Common myeloid progenitor, CD34-positive (primary cell): ENCODE data around the gene EFCAB12.

Source experiments
- CTCF ChIA-PET: fragments of 350-600 bp; sonication (Branson Sonifier 250); formaldehyde crosslinking; loops from one replicate; lab custom pipeline; 2021; ENCODE audit warnings: antibody characterized with exemption; lab: Charles Lee
- POLR2A ChIA-PET: fragments of 350-600 bp; sonication (Branson Sonifier 250); formaldehyde crosslinking; loops from one replicate; lab custom pipeline; 2021; ENCODE audit warnings: antibody characterized with exemption; lab: Charles Lee
- DNase-seq, 3 donors: peaks; one replicate each; pipeline versions ENCODE4 v3.0.0 to v3.0.0-alpha.2; 2013
- H3K27ac ChIP-seq, 2 experiments: 1 replicate in 1 of 2; 2 replicates in 1 of 2; pipeline ENCODE4 v1.7.0; 2013; ENCODE audit warnings: inconsistent platforms in 2 of 2, low read length in 2 of 2, mild to moderate bottlenecking in 2 of 2, low read depth in 1 of 2, moderate library complexity in 1 of 2; ENCODE audit not compliant: severe bottlenecking in 2 of 2, insufficient read depth in 1 of 2, poor library complexity in 1 of 2
- H3K27me3 ChIP-seq, 5 experiments: replicated peaks in 2 of 5; 1 replicate in 3 of 5; 2 replicates in 2 of 5; pipeline versions ENCODE4 v1.6.1 to v1.7.0; 2013; ENCODE audit warnings: low read length in 4 of 5, mild to moderate bottlenecking in 2 of 5, moderate library complexity in 2 of 5, inconsistent platforms in 1 of 5; ENCODE audit not compliant: insufficient read depth in 5 of 5, control insufficient read depth in 4 of 5
- H3K36me3 ChIP-seq, 4 experiments: 1 replicate in 2 of 4; 2 replicates in 2 of 4; pipeline versions ENCODE4 v1.6.1 to v1.7.0; 2013; ENCODE audit warnings: low read length in 3 of 4, control low read depth in 1 of 4, mild to moderate bottlenecking in 1 of 4; ENCODE audit not compliant: control insufficient read depth in 4 of 4, insufficient read depth in 4 of 4
- H3K4me1 ChIP-seq, 4 experiments: 1 replicate in 3 of 4; 2 replicates in 1 of 4; pipeline versions ENCODE4 v1.6.1 to v1.7.1; 2013; ENCODE audit warnings: low read length in 3 of 4, mild to moderate bottlenecking in 3 of 4, control low read depth in 1 of 4, inconsistent platforms in 1 of 4, moderate library complexity in 1 of 4; ENCODE audit not compliant: control insufficient read depth in 4 of 4, insufficient read depth in 4 of 4; ENCODE audit errors: control extremely low read depth in 1 of 4
- H3K4me3 ChIP-seq, 7 experiments: 1 replicate in 4 of 7; 2 replicates in 3 of 7; pipeline versions ENCODE4 v1.5.1 to v1.7.0; 2013; ENCODE audit warnings: mild to moderate bottlenecking in 7 of 7, low read length in 6 of 7, moderate library complexity in 6 of 7, inconsistent platforms in 2 of 7, low read depth in 2 of 7, control low read depth in 1 of 7; ENCODE audit not compliant: insufficient read depth in 4 of 7, control insufficient read depth in 1 of 7; ENCODE audit errors: extremely low read depth in 1 of 7
- H3K9me3 ChIP-seq, 5 experiments: 1 replicate in 4 of 5; 2 replicates in 1 of 5; pipeline versions ENCODE4 v1.6.1 to v1.7.1; 2013; ENCODE audit warnings: low read length in 4 of 5, mild to moderate bottlenecking in 2 of 5, inconsistent platforms in 1 of 5, low read depth in 1 of 5, moderate library complexity in 1 of 5; ENCODE audit not compliant: control insufficient read depth in 4 of 5, insufficient read depth in 2 of 5; ENCODE audit errors: control extremely low read depth in 1 of 5
- WGBS: methylation state at CpG from one replicate; pipeline ENCODE4 v1.1.5; 2013; ENCODE audit not compliant: insufficient coverage; 5-methylcytosine and 5-hydroxymethylcytosine counted together

EFCAB12 gene

DNA sequence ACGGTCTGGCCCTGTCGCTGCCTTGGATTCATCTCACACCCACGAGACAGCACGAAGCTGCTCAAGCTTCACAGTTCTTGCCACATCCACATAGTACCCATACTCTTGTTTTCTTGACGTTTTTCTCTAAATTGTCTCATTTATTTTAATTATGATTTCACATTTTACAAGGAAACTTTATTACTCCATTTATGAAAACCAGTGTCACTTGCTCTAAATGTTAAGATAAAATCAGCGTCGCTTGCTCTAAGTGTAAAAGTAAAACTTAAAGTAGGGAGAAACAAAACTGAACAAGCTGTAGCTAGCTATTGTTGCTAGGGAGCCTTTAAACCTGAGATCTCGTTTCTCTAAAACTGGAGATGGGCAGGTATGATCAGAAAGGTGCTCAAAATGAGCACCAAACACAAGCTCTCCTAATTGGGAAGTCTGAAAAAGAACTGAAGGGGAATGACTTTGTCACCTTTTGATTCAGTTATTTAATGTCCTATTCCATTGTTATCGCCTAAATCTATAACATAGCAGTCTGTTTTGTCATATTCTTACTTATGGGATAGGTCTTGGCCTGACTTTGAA is 12.3 kb upstream of the EFCAB12 start:
- Histone ChIP-seq H3K4me3 (peak overlapping the region; percentile 58 to 98 (median 96)), H3K36me3 (peaks cover 7 to 19% (median 13%) of the 10 kb centered on the region in 4 experiments), H3K9me3 (no peaks in the 10 kb centered on the region), H3K27ac (peak overlapping the region; percentile 83 to 90), H3K4me1 (peaks cover 32 to 55% (median 43%) of the 10 kb centered on the region in 4 experiments), H3K27me3 (no peaks in the 10 kb centered on the region)
- ChIA-PET CTCF (interaction anchor here (1.4 to 2.3 kb wide), 3 partner anchors 10 to 137 kb away, joined by 3 to 7 read pairs (median 4); no protein-coding TSS in a partner anchor), POLR2A (interaction anchor here (1.4 to 1.9 kb wide), 4 partner anchors 13 to 124 kb away, joined by 3 to 15 read pairs (median 6); partner anchors contain the start of gene EFCAB12)
- 0% methylated on average over 4 of the region's 9 CpGs for WGBS
- no peak for DNase-seq

DNA sequence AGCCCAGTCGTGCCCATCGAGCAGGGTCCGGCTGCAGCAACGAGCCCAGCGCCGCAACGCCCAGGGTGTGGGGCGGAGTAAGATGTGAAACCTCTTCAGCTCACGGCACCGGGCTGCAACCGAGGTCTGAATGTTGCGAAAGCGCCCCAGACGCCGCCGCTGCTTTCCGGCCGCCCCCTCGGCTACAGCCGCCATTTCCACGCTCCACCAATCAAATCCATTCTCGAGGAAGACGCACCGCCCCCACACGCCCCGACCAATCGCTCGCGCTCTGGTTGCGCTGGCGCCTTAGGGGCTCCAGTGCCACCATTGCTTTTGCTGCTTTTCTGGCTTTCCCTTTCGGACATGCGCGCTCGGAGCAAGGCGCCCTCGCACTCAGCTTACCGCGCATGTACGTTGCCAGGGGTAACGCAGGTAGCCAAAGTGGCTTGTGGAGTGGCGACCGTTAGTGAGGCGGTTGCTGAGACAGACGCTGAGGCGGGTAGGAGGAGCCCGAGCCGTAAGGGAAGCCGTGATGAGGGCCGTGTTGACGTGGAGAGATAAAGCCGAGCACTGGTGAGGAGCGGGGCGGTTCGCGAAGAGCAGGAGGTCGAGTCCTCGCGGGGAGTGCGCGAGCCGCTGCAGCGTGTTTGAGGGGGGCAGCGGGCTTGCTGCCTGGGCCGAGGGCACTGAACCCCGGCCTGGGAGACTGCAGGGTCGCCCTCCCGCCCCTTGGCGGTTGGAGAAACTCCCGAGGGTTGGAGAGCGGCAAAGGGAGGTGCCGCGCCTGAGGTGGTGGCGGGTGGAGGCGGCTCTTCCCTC is 11.6 kb upstream of the EFCAB12 start, which contains the start of the genes IFT122 and MBD4:
IFT122 (plus strand) TSS at position 408 of the 801 bp plus-strand sequence; CDS start at position 515, 107 bp downstream.
MBD4 (minus strand) TSS at position 132 of the 801 bp plus-strand sequence; CDS start at position 17, 115 bp downstream.
- peak within 1 kb of the TSS; percentile 85 to 92 for H3K27ac ChIP-seq
- CTCF ChIA-PET, result interaction anchor here (1.3 to 2.3 kb wide), 5 partner anchors 9 to 137 kb away, joined by 3 to 7 read pairs (median 4); partner anchors contain the start of gene EFCAB12
- peak; percentile 99 to 100 (median 100) for DNase-seq
- peaks cover 7 to 26% (median 16%) of the 10 kb centered on the region in 4 experiments for H3K36me3 ChIP-seq
- peak within 1 kb of the TSS; percentile 83 to 98 (median 96) for H3K4me3 ChIP-seq
- no peaks in the 10 kb centered on the region for H3K9me3 ChIP-seq
- H3K27me3 ChIP-seq, result no peaks in the 10 kb centered on the region
- 0% methylated on average over 61 of the region's 75 CpGs for WGBS
- POLR2A ChIA-PET, result interaction anchor here (0.8 to 1.9 kb wide), 6 partner anchors 12 to 388 kb away, joined by 3 to 15 read pairs (median 4); partner anchors contain the start of gene EFCAB12
- H3K4me1 ChIP-seq, result peaks cover 33 to 61% (median 48%) of the 10 kb centered on the region in 4 experiments

GRCh38 chr3:129439226-129439816 is 10.9 kb upstream of the EFCAB12 start:
- Histone ChIP-seq H3K27ac (peak overlapping the region; percentile 85 to 92), H3K9me3 (no peaks in the 10 kb centered on the region), H3K36me3 (peaks cover 7 to 31% (median 21%) of the 10 kb centered on the region in 4 experiments), H3K27me3 (no peaks in the 10 kb centered on the region), H3K4me1 (peaks cover 33 to 62% (median 52%) of the 10 kb centered on the region in 4 experiments), H3K4me3 (peak overlapping the region; percentile 83 to 98 (median 96))
- CTCF ChIA-PET, result interaction anchor here (1.3 to 2.3 kb wide), 4 partner anchors 9 to 138 kb away, joined by 3 to 7 read pairs (median 4); partner anchors contain the start of gene EFCAB12
- POLR2A ChIA-PET, result interaction anchor here (0.8 to 1.9 kb wide), 5 partner anchors 11 to 389 kb away, joined by 3 to 15 read pairs (median 4); partner anchors contain the start of gene EFCAB12
- peak; percentile 67 to 85 (median 83) for DNase-seq
- 0% methylated on average over 15 of the region's 17 CpGs for WGBS

DNA sequence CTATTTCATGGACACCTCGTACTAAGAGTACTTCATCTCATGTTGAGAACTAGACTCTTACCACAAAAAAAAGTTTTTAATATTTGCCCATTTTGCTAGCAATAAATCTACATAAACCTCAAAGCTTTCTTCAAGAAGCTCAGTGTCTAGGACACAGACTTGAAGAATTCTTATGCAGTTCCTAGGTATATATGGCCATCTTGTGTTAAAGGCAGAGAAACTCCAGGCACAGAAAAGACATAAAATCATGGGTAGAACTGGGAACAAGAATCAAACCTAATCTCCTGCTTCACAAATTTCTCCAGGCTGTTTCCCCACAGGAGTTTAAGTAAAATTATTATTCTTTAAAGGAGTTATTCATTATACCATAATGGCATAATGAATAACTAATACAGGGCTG is 6.9 kb upstream of the EFCAB12 start:
- Histone ChIP-seq H3K27me3 (no peaks in the 10 kb centered on the region), H3K36me3 (peaks cover 22 to 70% (median 44%) of the 10 kb centered on the region in 4 experiments), H3K4me1 (peaks cover 16 to 43% (median 32%) of the 10 kb centered on the region in 4 experiments), H3K4me3 (no peak overlapping the region), H3K9me3 (no peaks in the 10 kb centered on the region), H3K27ac (no peak overlapping the region)
- POLR2A ChIA-PET, result no interaction called here
- WGBS, result no CpG with 5 or more reads among the region's 1 CpG
- no peak for DNase-seq
- CTCF ChIA-PET, result interaction anchor here (0.6 to 1.7 kb wide), 3 partner anchors 25 to 403 kb away, joined by 3 to 7 read pairs (median 3); no protein-coding TSS in a partner anchor

DNA sequence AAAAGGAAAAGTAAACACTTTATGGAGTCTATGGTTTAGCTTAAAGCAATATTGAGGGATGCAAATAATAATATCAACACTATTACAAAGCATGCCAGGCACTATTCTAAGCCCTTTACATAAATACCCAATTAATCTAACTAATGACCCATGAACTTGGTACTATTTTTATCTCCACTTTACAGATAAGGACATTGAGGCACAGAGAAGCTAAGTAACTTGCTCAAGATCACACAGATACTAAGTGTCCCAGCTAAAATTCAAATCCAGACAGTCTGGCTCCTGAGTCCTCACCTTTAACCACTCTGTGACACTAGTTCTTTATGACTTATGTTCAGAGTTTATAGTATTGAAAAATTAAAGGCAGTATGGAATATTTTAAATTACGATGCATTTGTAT is 5.7 kb upstream of the EFCAB12 start:
- no CpG with 5 or more reads among the region's 1 CpG for WGBS

GRCh38 chr3:129433565-129433964 is 5.1 kb upstream of the EFCAB12 start:
- Histone ChIP-seq H3K36me3 (peaks cover 22 to 82% (median 47%) of the 10 kb centered on the region in 4 experiments), H3K4me3 (no peak overlapping the region), H3K27me3 (no peaks in the 10 kb centered on the region), H3K4me1 (peaks cover 14 to 43% (median 26%) of the 10 kb centered on the region in 4 experiments), H3K9me3 (no peaks in the 10 kb centered on the region), H3K27ac (no peak overlapping the region)
- 100% methylated on average over 3 of the region's 5 CpGs for WGBS
- no peak for DNase-seq
- ChIA-PET POLR2A (no interaction called here), CTCF (interaction anchor here (1.2 to 1.5 kb wide), 2 partner anchors 33 to 50 kb away, joined by 3 to 4 read pairs; no protein-coding TSS in a partner anchor)

More for the DNA sequence above, 5.7 kb upstream of the EFCAB12 start:
- CTCF ChIA-PET, result no interaction called here
- Histone ChIP-seq H3K4me3 (no peak overlapping the region), H3K27ac (no peak overlapping the region), H3K36me3 (peaks cover 22 to 81% (median 47%) of the 10 kb centered on the region in 4 experiments), H3K27me3 (no peaks in the 10 kb centered on the region), H3K9me3 (no peaks in the 10 kb centered on the region), H3K4me1 (peaks cover 16 to 43% (median 29%) of the 10 kb centered on the region in 4 experiments)
- POLR2A ChIA-PET, result no interaction called here
- no peak for DNase-seq
